ENCODE measurements around the gene CRAMP1. TPM values are rescaled to one million over a fixed set of nuclear protein-coding genes. Genes with fewer than 3 reads are reported as not detected.

The CRAMP1 gene
- total RNA-seq, 4 donors from 2014 or later: 11.6 to 30.6 (median 17.8) TPM

GRCh38 chr16:1631230-1631629, 19.1 kb downstream of the CRAMP1 start:
- TF ChIP-seq EP300 (IDR thresholded peaks at IDR 0.05) (no peak), POLR2A (IDR thresholded peaks at IDR 0.05) (no peak), CTCF (IDR thresholded peaks at IDR 0.05) (no peak)
- Histone ChIP-seq H3K27ac (no peak overlapping the region), H3K9me3 (no peaks in the 10 kb centered on the region), H3K36me3 (peaks cover 0 to 100% (median 9%) of the 10 kb centered on the region in 3 donors), H3K4me3 (no peak overlapping the region), H3K4me1 (peaks cover 0 to 24% (median 0%) of the 10 kb centered on the region in 4 donors), H3K27me3 (no peaks in the 10 kb centered on the region)
- 85 to 92% methylated on average over 9 of the region's 9 CpGs for WGBS, 2 donors
- no peak for DNase-seq (ENCODE audit: low spot score in 2 of 2)

GRCh38 chr16:1631931-1632637, 19.9 kb downstream of the CRAMP1 start:
- Histone ChIP-seq H3K4me3 (no peak overlapping the region), H3K9me3 (no peaks in the 10 kb centered on the region), H3K36me3 (peaks cover 0 to 98% (median 9%) of the 10 kb centered on the region in 3 donors), H3K27me3 (no peaks in the 10 kb centered on the region), H3K4me1 (peaks cover 0 to 20% (median 0%) of the 10 kb centered on the region in 4 donors), H3K27ac (no peak overlapping the region)
- TF ChIP-seq EP300 (IDR thresholded peaks at IDR 0.05) (no peak), CTCF (IDR thresholded peaks at IDR 0.05) (no peak)
- DNase-seq (ENCODE audit: low spot score in 2 of 2): no peak
- 64 to 77% methylated on average over 16 to 18 of the region's 18 CpGs for WGBS, 2 donors

GRCh38 chr16:1632638-1632970, 20.4 kb downstream of the CRAMP1 start:
- no peak for TF ChIP-seq EP300 (IDR thresholded peaks at IDR 0.05)
- no peak for TF ChIP-seq CTCF (IDR thresholded peaks at IDR 0.05)
- no peak for TF ChIP-seq POLR2A (IDR thresholded peaks at IDR 0.05)
- WGBS, 2 donors: 95 to 97% methylated on average over 12 to 13 of the region's 13 CpGs

GRCh38 chr16:1633310-1633709, 21.1 kb downstream of the CRAMP1 start:
- H3K27me3 ChIP-seq: no peaks in the 10 kb centered on the region
- no peak overlapping the region for H3K4me3 ChIP-seq
- no peaks in the 10 kb centered on the region for H3K9me3 ChIP-seq
- DNase-seq (ENCODE audit: low spot score in 2 of 2): no peak
- WGBS, 2 donors: 93 to 95% methylated on average over 12 of the region's 12 CpGs
- H3K27ac ChIP-seq: no peak overlapping the region
- TF ChIP-seq POLR2A (IDR thresholded peaks at IDR 0.05): no peak
- TF ChIP-seq EP300 (IDR thresholded peaks at IDR 0.05): no peak
- TF ChIP-seq CTCF (IDR thresholded peaks at IDR 0.05): no peak
- peaks cover 0 to 98% (median 9%) of the 10 kb centered on the region in 3 donors for H3K36me3 ChIP-seq
- peaks cover 0 to 15% (median 0%) of the 10 kb centered on the region in 4 donors for H3K4me1 ChIP-seq

More at GRCh38 chr16:1632638-1632970, 20.4 kb downstream of the CRAMP1 start:
- Histone ChIP-seq H3K4me1 (peaks cover 0 to 19% (median 0%) of the 10 kb centered on the region in 4 donors), H3K27me3 (no peaks in the 10 kb centered on the region), H3K9me3 (no peaks in the 10 kb centered on the region), H3K27ac (no peak overlapping the region), H3K36me3 (peaks cover 0 to 98% (median 9%) of the 10 kb centered on the region in 3 donors), H3K4me3 (no peak overlapping the region)
- DNase-seq (ENCODE audit: low spot score in 2 of 2): no peak

GRCh38 chr16:1634541-1634940, 22.4 kb downstream of the CRAMP1 start:
- Histone ChIP-seq H3K27me3 (no peaks in the 10 kb centered on the region), H3K27ac (no peak overlapping the region), H3K4me1 (peaks cover 0 to 15% (median 0%) of the 10 kb centered on the region in 4 donors), H3K9me3 (no peaks in the 10 kb centered on the region), H3K36me3 (peaks cover 0 to 98% (median 9%) of the 10 kb centered on the region in 3 donors), H3K4me3 (no peak overlapping the region)
- WGBS, 2 donors: 94 to 99% methylated on average over 12 of the region's 12 CpGs
- DNase-seq (ENCODE audit: low spot score in 2 of 2): no peak
- TF ChIP-seq EP300 (IDR thresholded peaks at IDR 0.05) (no peak), POLR2A (IDR thresholded peaks at IDR 0.05) (no peak)

All from tibial nerve (tissue), 4 donors.